Panc1 (cell line): ENCODE data around the gene PSAP. TPM values are rescaled to one million over a fixed set of nuclear protein-coding genes. Genes with fewer than 3 reads are reported as not detected.

Source experiments
- ATAC-seq: fragments of 200-7000 bp; cut with Tn5 transposase; 2 replicates; pipeline ENCODE4 v1.9.1; 2020; ENCODE audit warnings: mild to moderate bottlenecking, moderate library complexity
- BruUV-seq: library from RNA; stranded (reverse); fragments of 400-500 nt; replicated peaks from 2 replicates; lab custom pipeline; 2021; lab: Mats Ljungman, UMichigan
- CTCF ChIA-PET: fragments of 300-600 bp; sonication (Branson Sonifier 250); formaldehyde crosslinking; loops from one replicate; lab custom pipeline; 2022; ENCODE audit warnings: antibody characterized with exemption; lab: Charles Lee
- POLR2A ChIA-PET: fragments of 300-600 bp; sonication (Branson Sonifier 250); formaldehyde crosslinking; loops from one replicate; lab custom pipeline; 2022; ENCODE audit warnings: antibody characterized with exemption; lab: Charles Lee
- DNase-seq: peaks from one replicate; pipeline ENCODE4 v3.0.0-alpha.2; 2010; ENCODE audit warnings: low read depth, low spot score
- H3K27ac ChIP-seq: 2 replicates; pipeline ENCODE4 v1.5.1; 2011; ENCODE audit warnings: mild to moderate bottlenecking, low read length, inconsistent platforms
- H3K27me3 ChIP-seq: fragments of 200-500 bp; sonication (Bioruptor generic); 2 replicates; pipeline ENCODE4 v1.6.0; 2014; ENCODE audit warnings: low read length, inconsistent platforms; ENCODE audit not compliant: control insufficient read depth, insufficient read depth
- H3K36me3 ChIP-seq: fragments of 200-500 bp; sonication (Bioruptor generic); 2 replicates; pipeline ENCODE4 v1.5.1; 2014; ENCODE audit warnings: inconsistent platforms, mild to moderate bottlenecking, low read length, moderate library complexity; ENCODE audit not compliant: control insufficient read depth, insufficient read depth
- H3K4me1 ChIP-seq: 2 replicates; pipeline ENCODE4 v1.5.1; 2011; ENCODE audit warnings: inconsistent platforms, mild to moderate bottlenecking, low read length, moderate library complexity; ENCODE audit not compliant: control insufficient read depth, insufficient read depth
- H3K4me3 ChIP-seq, 2 experiments: 2 replicates each; pipeline ENCODE4 v1.5.1; 2011 to 2012; ENCODE audit warnings: low read depth in 2 of 2, low read length in 2 of 2, mild to moderate bottlenecking in 2 of 2, inconsistent platforms in 1 of 2, moderate library complexity in 1 of 2
- H3K9me3 ChIP-seq: fragments of 200-500 bp; sonication (Bioruptor generic); 2 replicates; pipeline ENCODE4 v1.5.1; 2014; ENCODE audit warnings: low read depth, mild to moderate bottlenecking, inconsistent platforms, low read length, moderate library complexity; ENCODE audit not compliant: control insufficient read depth, insufficient read depth
- POLR2AphosphoS5 ChIP-seq: IDR thresholded peaks from 2 replicates; pipeline ENCODE4 v1.6.1; 2012; ENCODE audit warnings: mild to moderate bottlenecking, low read depth, low read length, moderate library complexity
- SIN3A ChIP-seq: IDR thresholded peaks from 2 replicates; pipeline ENCODE4 v1.6.1; 2012; ENCODE audit warnings: low read depth, mild to moderate bottlenecking, low read length, moderate library complexity, borderline replicate concordance; ENCODE audit not compliant: insufficient read depth
- TCF7L2 ChIP-seq: IDR thresholded peaks from 2 replicates; pipeline ENCODE4 v1.6.1; 2011; ENCODE audit warnings: mild to moderate bottlenecking, low read depth, low read length, inconsistent platforms
- in situ Hi-C: cut with HindIII; loops from 2 replicates; pipeline ENCODE4 v1.10.0; 2016; ENCODE audit warnings: low sequenced_read_pairs, low pct_unique_long_range_greater_than_20kb
- intact Hi-C: fragments of 100-400 bp; cut with micrococcal nuclease; formaldehyde crosslinking; loops from one replicate; pipeline ENCODE4 v1.10.0; 2022; ENCODE audit not compliant: unreplicated experiment
- total RNA-seq: library from RNA; stranded (reverse); gene quantifications from one replicate; pipeline ENCODE4 v1.2.1, GENCODE V29; 2021; ENCODE audit not compliant: unreplicated experiment
- TF ChIP-seq, protein P1 (sequence below), 2 experiments: IDR thresholded peaks; 2 replicates each; pipeline ENCODE4 v1.6.1; 2011 to 2012; ENCODE audit warnings: low read depth in 2 of 2, control low read depth in 1 of 2, low read length in 1 of 2, mild to moderate bottlenecking in 1 of 2, moderate library complexity in 1 of 2; ENCODE audit not compliant: insufficient read depth in 1 of 2
- TF ChIP-seq, protein P2 (sequence below): fragments of 450-650 bp; IDR thresholded peaks from 2 replicates; pipeline ENCODE4 v1.5.1; 2017; ENCODE audit warnings: mild to moderate bottlenecking

PSAP gene
- total RNA-seq, 1 experiment from 2014 or later: 3,649 TPM

DNA sequence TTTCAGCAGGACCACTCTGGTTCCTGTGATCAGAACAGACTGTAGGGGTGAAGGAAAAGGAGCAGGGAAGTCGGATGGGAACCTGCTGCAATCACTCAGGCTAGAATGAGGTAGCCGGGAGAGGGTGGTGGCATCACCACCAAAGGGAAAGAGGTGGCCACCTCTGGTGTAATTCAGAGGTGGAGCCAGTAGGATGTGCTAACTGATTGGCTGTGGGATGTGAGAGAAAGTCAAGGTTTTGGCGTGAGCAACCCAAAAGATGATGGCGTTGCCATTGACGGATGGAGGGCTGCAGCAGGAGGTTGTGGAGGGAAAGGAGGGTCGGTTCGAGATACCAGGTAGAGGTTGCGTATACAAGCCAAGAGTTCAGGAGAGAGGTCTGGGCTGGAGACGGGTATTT is 70.3 kb downstream of the PSAP start:
- ATAC-seq: no peak
- in situ Hi-C loops (no loop called here), intact Hi-C loops (no loop called here)
- Histone ChIP-seq H3K27ac (no peak overlapping the region), H3K4me3 (no peak overlapping the region), H3K27me3 (no peaks in the 10 kb centered on the region), H3K4me1 (0 out of 2 replicates have a peak, but pooled peaks cover 5% of the 10 kb centered on the region), H3K36me3 (no peaks in the 10 kb centered on the region), H3K9me3 (no peaks in the 10 kb centered on the region)
- CTCF ChIA-PET: no interaction called here
- POLR2A ChIA-PET: no interaction called here
- no peak for TF ChIP-seq POLR2AphosphoS5
- TF ChIP-seq TCF7L2: no peak
- TF ChIP-seq SIN3A: no peak
- TF ChIP-seq, protein P1, sequence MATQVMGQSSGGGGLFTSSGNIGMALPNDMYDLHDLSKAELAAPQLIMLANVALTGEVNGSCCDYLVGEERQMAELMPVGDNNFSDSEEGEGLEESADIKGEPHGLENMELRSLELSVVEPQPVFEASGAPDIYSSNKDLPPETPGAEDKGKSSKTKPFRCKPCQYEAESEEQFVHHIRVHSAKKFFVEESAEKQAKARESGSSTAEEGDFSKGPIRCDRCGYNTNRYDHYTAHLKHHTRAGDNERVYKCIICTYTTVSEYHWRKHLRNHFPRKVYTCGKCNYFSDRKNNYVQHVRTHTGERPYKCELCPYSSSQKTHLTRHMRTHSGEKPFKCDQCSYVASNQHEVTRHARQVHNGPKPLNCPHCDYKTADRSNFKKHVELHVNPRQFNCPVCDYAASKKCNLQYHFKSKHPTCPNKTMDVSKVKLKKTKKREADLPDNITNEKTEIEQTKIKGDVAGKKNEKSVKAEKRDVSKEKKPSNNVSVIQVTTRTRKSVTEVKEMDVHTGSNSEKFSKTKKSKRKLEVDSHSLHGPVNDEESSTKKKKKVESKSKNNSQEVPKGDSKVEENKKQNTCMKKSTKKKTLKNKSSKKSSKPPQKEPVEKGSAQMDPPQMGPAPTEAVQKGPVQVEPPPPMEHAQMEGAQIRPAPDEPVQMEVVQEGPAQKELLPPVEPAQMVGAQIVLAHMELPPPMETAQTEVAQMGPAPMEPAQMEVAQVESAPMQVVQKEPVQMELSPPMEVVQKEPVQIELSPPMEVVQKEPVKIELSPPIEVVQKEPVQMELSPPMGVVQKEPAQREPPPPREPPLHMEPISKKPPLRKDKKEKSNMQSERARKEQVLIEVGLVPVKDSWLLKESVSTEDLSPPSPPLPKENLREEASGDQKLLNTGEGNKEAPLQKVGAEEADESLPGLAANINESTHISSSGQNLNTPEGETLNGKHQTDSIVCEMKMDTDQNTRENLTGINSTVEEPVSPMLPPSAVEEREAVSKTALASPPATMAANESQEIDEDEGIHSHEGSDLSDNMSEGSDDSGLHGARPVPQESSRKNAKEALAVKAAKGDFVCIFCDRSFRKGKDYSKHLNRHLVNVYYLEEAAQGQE (IDR thresholded peaks at IDR 0.05; ENCODE audit: insufficient read depth in 1 of 2, low read depth in 2 of 2, low read length in 1 of 2): no peak
- TF ChIP-seq, protein P2, sequence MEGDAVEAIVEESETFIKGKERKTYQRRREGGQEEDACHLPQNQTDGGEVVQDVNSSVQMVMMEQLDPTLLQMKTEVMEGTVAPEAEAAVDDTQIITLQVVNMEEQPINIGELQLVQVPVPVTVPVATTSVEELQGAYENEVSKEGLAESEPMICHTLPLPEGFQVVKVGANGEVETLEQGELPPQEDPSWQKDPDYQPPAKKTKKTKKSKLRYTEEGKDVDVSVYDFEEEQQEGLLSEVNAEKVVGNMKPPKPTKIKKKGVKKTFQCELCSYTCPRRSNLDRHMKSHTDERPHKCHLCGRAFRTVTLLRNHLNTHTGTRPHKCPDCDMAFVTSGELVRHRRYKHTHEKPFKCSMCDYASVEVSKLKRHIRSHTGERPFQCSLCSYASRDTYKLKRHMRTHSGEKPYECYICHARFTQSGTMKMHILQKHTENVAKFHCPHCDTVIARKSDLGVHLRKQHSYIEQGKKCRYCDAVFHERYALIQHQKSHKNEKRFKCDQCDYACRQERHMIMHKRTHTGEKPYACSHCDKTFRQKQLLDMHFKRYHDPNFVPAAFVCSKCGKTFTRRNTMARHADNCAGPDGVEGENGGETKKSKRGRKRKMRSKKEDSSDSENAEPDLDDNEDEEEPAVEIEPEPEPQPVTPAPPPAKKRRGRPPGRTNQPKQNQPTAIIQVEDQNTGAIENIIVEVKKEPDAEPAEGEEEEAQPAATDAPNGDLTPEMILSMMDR: no peak
- BruUV-seq: no TSS peak
- no peak for DNase-seq

DNA sequence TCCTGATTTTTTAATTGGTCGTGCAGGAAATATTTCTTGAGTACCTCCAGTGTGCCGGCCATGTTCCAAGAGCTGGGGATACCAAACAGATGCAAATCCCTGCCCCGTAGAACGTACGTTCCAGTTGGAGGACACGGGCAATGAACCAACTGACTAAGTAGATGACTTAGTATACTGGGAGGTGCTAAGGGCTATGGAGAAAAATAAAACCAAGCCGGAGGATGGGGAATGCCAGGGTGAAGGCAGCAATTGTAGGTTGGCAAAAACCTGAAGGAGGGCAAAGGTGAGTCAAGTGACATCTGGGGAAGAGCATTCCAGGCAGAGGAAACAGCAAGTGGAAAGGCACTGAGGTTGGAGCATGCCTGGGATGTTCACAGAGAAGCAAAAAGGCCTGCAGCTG is 70.9 kb downstream of the PSAP start:
- Histone ChIP-seq H3K9me3 (no peaks in the 10 kb centered on the region), H3K4me1 (0 out of 2 replicates have a peak, but pooled peaks cover 5% of the 10 kb centered on the region), H3K27me3 (no peaks in the 10 kb centered on the region), H3K27ac (no peak overlapping the region), H3K36me3 (no peaks in the 10 kb centered on the region), H3K4me3 (no peak overlapping the region)
- ATAC-seq (no peak), DNase-seq (no peak)
- TF ChIP-seq, protein P2: no peak
- TF ChIP-seq TCF7L2 (no peak), POLR2AphosphoS5 (no peak), SIN3A (no peak)
- TF ChIP-seq, protein P1 (IDR thresholded peaks at IDR 0.05; ENCODE audit: insufficient read depth in 1 of 2, low read depth in 2 of 2, low read length in 1 of 2): no peak
- in situ Hi-C loops: no loop called here
- POLR2A ChIA-PET: no interaction called here
- intact Hi-C loops: no loop called here
- CTCF ChIA-PET: interaction anchor here (0.7 kb wide), 1 partner anchor 81 kb away, joined by 5 read pairs; no protein-coding TSS in a partner anchor
- BruUV-seq: no TSS peak
